Suprapubic skin (tissue), 3 donors: ENCODE measurements around the gene CLDN1.

Experiments
- EP300 ChIP-seq: sonication (generic); formaldehyde crosslinking; IDR thresholded peaks from one replicate; pipeline ENCODE4 v1.6.1; 2017; ENCODE audit warnings: antibody characterized with exemption
- TF ChIP-seq, protein P1 (sequence below), 2 donors: fragments of 200-600 bp in 1 of 2; fragments of 450-650 bp in 1 of 2; sonication (generic) in 1 of 2; IDR thresholded peaks; one replicate each; pipeline ENCODE4 v1.5.1; 2016 to 2019; ENCODE audit warnings: antibody characterized with exemption in 2 of 2, mild to moderate bottlenecking in 1 of 2, moderate library complexity in 1 of 2

DNA sequence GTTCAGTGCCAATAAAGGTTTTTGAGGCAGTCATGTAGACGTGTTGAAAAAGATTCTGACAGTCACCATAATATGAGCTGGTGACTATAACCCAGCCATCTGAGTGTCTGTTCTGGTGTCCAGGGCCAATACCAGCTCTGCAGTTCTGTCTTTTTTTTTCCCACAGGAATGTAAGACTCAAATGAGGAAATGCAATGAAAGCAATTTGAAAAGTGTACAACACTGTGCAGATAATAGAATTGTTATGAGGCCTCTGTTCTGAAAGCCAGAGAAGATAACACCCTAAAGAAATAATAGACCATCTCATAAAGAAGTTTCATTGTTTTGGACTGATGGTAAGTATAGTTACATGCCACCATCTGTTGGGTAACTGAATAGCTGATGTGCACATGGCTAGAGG is 57.1 kb downstream of the CLDN1 start:
- TF ChIP-seq, protein P1, sequence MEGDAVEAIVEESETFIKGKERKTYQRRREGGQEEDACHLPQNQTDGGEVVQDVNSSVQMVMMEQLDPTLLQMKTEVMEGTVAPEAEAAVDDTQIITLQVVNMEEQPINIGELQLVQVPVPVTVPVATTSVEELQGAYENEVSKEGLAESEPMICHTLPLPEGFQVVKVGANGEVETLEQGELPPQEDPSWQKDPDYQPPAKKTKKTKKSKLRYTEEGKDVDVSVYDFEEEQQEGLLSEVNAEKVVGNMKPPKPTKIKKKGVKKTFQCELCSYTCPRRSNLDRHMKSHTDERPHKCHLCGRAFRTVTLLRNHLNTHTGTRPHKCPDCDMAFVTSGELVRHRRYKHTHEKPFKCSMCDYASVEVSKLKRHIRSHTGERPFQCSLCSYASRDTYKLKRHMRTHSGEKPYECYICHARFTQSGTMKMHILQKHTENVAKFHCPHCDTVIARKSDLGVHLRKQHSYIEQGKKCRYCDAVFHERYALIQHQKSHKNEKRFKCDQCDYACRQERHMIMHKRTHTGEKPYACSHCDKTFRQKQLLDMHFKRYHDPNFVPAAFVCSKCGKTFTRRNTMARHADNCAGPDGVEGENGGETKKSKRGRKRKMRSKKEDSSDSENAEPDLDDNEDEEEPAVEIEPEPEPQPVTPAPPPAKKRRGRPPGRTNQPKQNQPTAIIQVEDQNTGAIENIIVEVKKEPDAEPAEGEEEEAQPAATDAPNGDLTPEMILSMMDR (IDR thresholded peaks at IDR 0.05), result no peak
- no peak for TF ChIP-seq EP300
